ENCODE measurements around the gene LILRB2. TPM values are rescaled to one million over a fixed set of nuclear protein-coding genes. Genes with fewer than 3 reads are reported as not detected.
"Not testable (repeated sequence)": the region's sequence is repeated elsewhere in the genome, so short reads cannot be mapped to it uniquely, and the experiment has no call there.

Gene LILRB2
- 1 to 10 TPM in 1 of 2 donors, under 1 TPM in 1; 0.78 to 1.3 TPM for total RNA-seq

- no peak within 1 kb of the TSS for H3K4me3 ChIP-seq
- no peaks in the 10 kb centered on the region for H3K36me3 ChIP-seq (replicated peaks in 1 of 2; ENCODE audit: insufficient read depth in 1 of 2, low read depth in 2 of 2)
- DNase-seq, result peak in 1 of 4 donors; percentile 24
- peaks cover 0 to 5% of the 10 kb centered on the region in 2 donors for H3K27me3 ChIP-seq
- WGBS, 2 donors, result 39 to 46% methylated on average over 12 of the region's 12 CpGs
- intact Hi-C loops (cut with DNase I), result loop anchor here (2.0 kb wide), 1 partner anchor 306 kb away; no protein-coding TSS in a partner anchor
- TF ChIP-seq CTCF (IDR thresholded peaks at IDR 0.05) (no peak), POLR2A (IDR thresholded peaks at IDR 0.05) (no peak)
- no peaks in the 10 kb centered on the region for H3K9me3 ChIP-seq
- peak within 1 kb of the TSS in 1 of 4 donors; percentile 62 for H3K27ac ChIP-seq
- ATAC-seq, result no peak
- no peaks in the 10 kb centered on the region for H3K4me1 ChIP-seq
These were observed at the start of gene LILRB2 for GRCh38 chr19:54281007-54281728. Gene LILRB2 (minus strand): TSS chr19:54281110. CDS start chr19:54280496, 614 bp downstream.

- Histone ChIP-seq H3K36me3 (replicated peaks in 1 of 2; ENCODE audit: insufficient read depth in 1 of 2, low read depth in 2 of 2) (no peaks in the 10 kb centered on the region), H3K27ac (no peak overlapping the region), H3K27me3 (no peaks in the 10 kb centered on the region), H3K4me1 (peaks cover 5% of the 10 kb centered on the region), H3K9me3 (no peaks in the 10 kb centered on the region), H3K4me3 (no peak overlapping the region)
- peak; percentile 38 for ATAC-seq
- DNase-seq, result peak in 3 of 4 donors; percentile 27 to 54 (median 47)
- intact Hi-C loops (cut with DNase I), result no loop called here
- no peak for TF ChIP-seq POLR2A (IDR thresholded peaks at IDR 0.05)
- TF ChIP-seq CTCF (IDR thresholded peaks at IDR 0.05), result no peak
- 41 to 43% methylated on average over 10 to 14 of the region's 14 CpGs for WGBS, 2 donors
These were observed 48.7 kb upstream of the LILRB2 start for GRCh38 chr19:54329476-54330165.

DNA sequence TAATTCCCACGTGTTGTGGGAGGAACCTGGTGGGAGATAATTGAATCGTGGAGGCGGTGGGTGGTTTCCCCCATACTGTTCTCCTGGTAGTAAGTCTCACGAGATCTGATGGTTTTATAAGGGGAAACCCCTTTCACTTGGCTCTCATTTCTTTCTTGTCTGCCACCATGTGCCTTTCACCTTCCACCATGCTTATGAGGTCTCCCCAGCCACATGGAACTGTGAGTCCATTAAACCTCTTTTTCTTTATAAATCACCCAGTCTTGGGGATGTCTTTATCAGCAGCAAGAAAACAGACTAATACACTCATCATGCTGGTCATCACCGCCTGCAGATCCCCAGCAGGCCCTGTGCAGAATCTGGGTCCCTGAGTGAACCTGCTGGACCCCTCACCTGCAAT lies 47.9 kb upstream of the LILRB2 start:
- intact Hi-C loops (cut with DNase I); H3K27me3 ChIP-seq; H3K4me1 ChIP-seq; DNase-seq; H3K4me3 ChIP-seq; H3K9me3 ChIP-seq; H3K27ac ChIP-seq; H3K36me3 ChIP-seq (replicated peaks in 1 of 2; ENCODE audit: insufficient read depth in 1 of 2, low read depth in 2 of 2); ATAC-seq: not testable (repeated sequence)
- 75 to 81% methylated on average over 5 of the region's 5 CpGs for WGBS, 2 donors

DNA sequence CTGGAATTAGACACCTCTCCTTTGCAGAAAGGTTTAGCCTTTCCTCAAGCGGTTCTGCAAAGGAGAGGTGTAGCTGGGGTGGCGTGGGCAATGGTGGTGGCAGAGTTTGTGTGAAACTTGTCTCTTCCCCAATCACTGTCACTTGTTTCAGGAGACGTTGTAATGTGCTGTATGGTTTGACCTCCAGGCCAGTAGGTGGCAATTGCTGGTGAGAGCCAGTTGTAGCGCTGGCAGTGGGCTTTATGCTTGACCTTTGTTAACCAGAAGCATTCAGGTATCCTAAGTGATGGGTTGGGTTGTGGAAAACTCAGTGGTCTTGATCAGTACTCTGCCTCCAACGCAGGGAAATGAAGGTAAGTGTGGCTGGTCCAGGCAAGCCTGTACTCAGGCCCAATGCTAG lies 44.7 kb upstream of the LILRB2 start:
- ATAC-seq, result no peak
- Histone ChIP-seq H3K36me3 (replicated peaks in 1 of 2; ENCODE audit: insufficient read depth in 1 of 2, low read depth in 2 of 2) (no peaks in the 10 kb centered on the region), H3K4me3 (no peak overlapping the region), H3K27ac (no peak overlapping the region), H3K4me1 (peaks cover 5% of the 10 kb centered on the region), H3K9me3 (no peaks in the 10 kb centered on the region), H3K27me3 (no peaks in the 10 kb centered on the region)
- WGBS, 2 donors, result 61 to 64% methylated on average over 4 to 5 of the region's 5 CpGs
- DNase-seq, result no peak
- TF ChIP-seq POLR2A (IDR thresholded peaks at IDR 0.05) (no peak), CTCF (IDR thresholded peaks at IDR 0.05) (no peak)
- intact Hi-C loops (cut with DNase I), result no loop called here

- Histone ChIP-seq H3K4me3 (no peak overlapping the region), H3K27me3 (no peaks in the 10 kb centered on the region), H3K27ac (no peak overlapping the region), H3K9me3 (no peaks in the 10 kb centered on the region), H3K36me3 (replicated peaks in 1 of 2; ENCODE audit: insufficient read depth in 1 of 2, low read depth in 2 of 2) (no peaks in the 10 kb centered on the region), H3K4me1 (peaks cover 5% of the 10 kb centered on the region)
- 1 to 4% methylated on average over 4 of the region's 4 CpGs for WGBS, 2 donors
- DNase-seq (peak; percentile 35 to 42 (median 40)), ATAC-seq (peak; percentile 68)
- TF ChIP-seq POLR2A (IDR thresholded peaks at IDR 0.05), result no peak
- peak; percentile 77 to 94 (median 79) for TF ChIP-seq CTCF (IDR thresholded peaks at IDR 0.05)
- intact Hi-C loops (cut with DNase I), result no loop called here
These were observed 44.3 kb upstream of the LILRB2 start for GRCh38 chr19:54325194-54325621.
